Astrocyte of the cerebellum (primary cell): Measurements from ENCODE around the gene HTD2.
"Not testable (repeated sequence)": the region's sequence is repeated elsewhere in the genome, so short reads cannot be mapped to it uniquely, and the experiment has no call there.

Experiments used
- DNase-seq: peaks from one replicate; pipeline ENCODE4 v3.0.0-alpha.2; 2011; ENCODE audit warnings: low read depth
- H3K4me3 ChIP-seq: 2 replicates; pipeline ENCODE4 v1.5.1; 2011; ENCODE audit warnings: mild to moderate bottlenecking, low read depth, low read length, moderate library complexity
- in situ Hi-C: cut with HindIII; loops from 2 replicates; pipeline ENCODE4 v1.10.0; 2017; ENCODE audit warnings: low sequenced_read_pairs
- TF ChIP-seq, protein P1 (sequence below): IDR thresholded peaks from 2 replicates; pipeline ENCODE4 v1.5.1; 2012; ENCODE audit warnings: low read length, low read depth, moderate library complexity, mild to moderate bottlenecking; ENCODE audit errors: missing control alignments

The HTD2 gene

GRCh38 chr3:58305882-58306711 lies at the start of gene HTD2, which contains the start of gene RPP14:
HTD2 (plus strand) TSS chr3:58306520; CDS start chr3:58317614, 11,094 bp downstream.
RPP14 (plus strand) TSS chr3:58306245; CDS start chr3:58310330, 4,085 bp downstream.
- H3K4me3 ChIP-seq, result peak within 1 kb of the TSS; percentile 91
- peak; percentile 97 for DNase-seq
- TF ChIP-seq, protein P1, sequence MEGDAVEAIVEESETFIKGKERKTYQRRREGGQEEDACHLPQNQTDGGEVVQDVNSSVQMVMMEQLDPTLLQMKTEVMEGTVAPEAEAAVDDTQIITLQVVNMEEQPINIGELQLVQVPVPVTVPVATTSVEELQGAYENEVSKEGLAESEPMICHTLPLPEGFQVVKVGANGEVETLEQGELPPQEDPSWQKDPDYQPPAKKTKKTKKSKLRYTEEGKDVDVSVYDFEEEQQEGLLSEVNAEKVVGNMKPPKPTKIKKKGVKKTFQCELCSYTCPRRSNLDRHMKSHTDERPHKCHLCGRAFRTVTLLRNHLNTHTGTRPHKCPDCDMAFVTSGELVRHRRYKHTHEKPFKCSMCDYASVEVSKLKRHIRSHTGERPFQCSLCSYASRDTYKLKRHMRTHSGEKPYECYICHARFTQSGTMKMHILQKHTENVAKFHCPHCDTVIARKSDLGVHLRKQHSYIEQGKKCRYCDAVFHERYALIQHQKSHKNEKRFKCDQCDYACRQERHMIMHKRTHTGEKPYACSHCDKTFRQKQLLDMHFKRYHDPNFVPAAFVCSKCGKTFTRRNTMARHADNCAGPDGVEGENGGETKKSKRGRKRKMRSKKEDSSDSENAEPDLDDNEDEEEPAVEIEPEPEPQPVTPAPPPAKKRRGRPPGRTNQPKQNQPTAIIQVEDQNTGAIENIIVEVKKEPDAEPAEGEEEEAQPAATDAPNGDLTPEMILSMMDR, result peak; percentile 97
- in situ Hi-C loops, result no loop called here

- in situ Hi-C loops, result no loop called here
- TF ChIP-seq, protein P1, result no peak
- no peak for DNase-seq
- no peak overlapping the region for H3K4me3 ChIP-seq
These were observed 47.8 kb upstream of the HTD2 start for GRCh38 chr3:58258392-58259055.

GRCh38 chr3:58260261-58260731 lies 46.0 kb upstream of the HTD2 start:
- in situ Hi-C loops, result no loop called here
- DNase-seq, result peak; percentile 34
- no peak overlapping the region for H3K4me3 ChIP-seq
- TF ChIP-seq, protein P1, result no peak

- in situ Hi-C loops, result no loop called here
- no peak overlapping the region for H3K4me3 ChIP-seq
- no peak for DNase-seq
- TF ChIP-seq, protein P1, result no peak
These were observed 45.6 kb upstream of the HTD2 start for GRCh38 chr3:58260733-58261132.

GRCh38 chr3:58261954-58262666 lies 44.2 kb upstream of the HTD2 start:
- in situ Hi-C loops, result no loop called here
- DNase-seq, result no peak
- TF ChIP-seq, protein P1, result no peak
- no peak overlapping the region for H3K4me3 ChIP-seq

- no peak for DNase-seq
- TF ChIP-seq, protein P1, result no peak
- in situ Hi-C loops, result no loop called here
- H3K4me3 ChIP-seq, result no peak overlapping the region
These were observed 39.7 kb upstream of the HTD2 start for GRCh38 chr3:58266577-58266976.

DNA sequence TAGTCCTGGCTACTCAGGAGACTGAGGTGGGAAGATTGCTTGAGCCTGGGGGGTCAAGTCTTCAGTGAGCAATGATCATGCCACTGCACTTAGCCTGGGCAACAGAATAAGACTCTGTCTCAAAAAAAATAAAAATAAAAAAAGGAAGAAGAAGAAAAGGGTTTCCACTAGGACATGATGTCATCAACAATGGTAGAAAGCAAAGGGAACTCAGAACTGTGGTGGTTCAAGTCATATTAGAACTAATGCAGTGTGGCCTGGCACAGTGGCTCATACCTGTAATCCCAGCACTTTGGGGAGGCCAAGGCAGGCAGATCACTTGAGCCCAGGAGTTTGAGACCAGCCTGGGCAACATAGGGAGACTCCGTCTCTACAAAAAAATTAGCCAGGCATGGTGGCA lies 38.8 kb upstream of the HTD2 start:
- H3K4me3 ChIP-seq, DNase-seq, in situ Hi-C loops: not testable (repeated sequence)
